GM12878 (cell line): Measurements from ENCODE around the gene ACACA. TPM values are rescaled to one million over a fixed set of nuclear protein-coding genes. Genes with fewer than 3 reads are reported as not detected.
"Not testable (repeated sequence)": the region's sequence is repeated elsewhere in the genome, so short reads cannot be mapped to it uniquely, and the experiment has no call there.

Source experiments
- ATAC-seq: fragments of 200-7000 bp; cut with Tn5 transposase; 3 replicates; pipeline ENCODE4 v1.9.1; 2020; ENCODE audit warnings: mild to moderate bottlenecking, moderate library complexity
- BruUV-seq: library from RNA; stranded (reverse); fragments of 400-500 nt; replicated peaks from 2 replicates; lab custom pipeline; 2021; lab: Mats Ljungman, UMichigan
- CTCF ChIA-PET: fragments of 300-600 bp; sonication (Branson Sonifier 250); formaldehyde crosslinking; extraction: SDS; loops from one replicate; lab custom pipeline; 2021; ENCODE audit warnings: inconsistent platforms; lab: Yijun Ruan, JAX
- POLR2A ChIA-PET: fragments of 350-600 bp; formaldehyde crosslinking; extraction: SDS; loops from one replicate; lab custom pipeline; 2021; ENCODE audit warnings: inconsistent platforms; lab: Charles Lee
- RAD21 ChIA-PET: fragments of 300-600 bp; sonication (Branson Sonifier 250); formaldehyde crosslinking; loops from one replicate; lab custom pipeline; 2023; ENCODE audit warnings: antibody characterized with exemption; ENCODE audit not compliant: unreplicated experiment; lab: Charles Lee
- SMC1A ChIA-PET: fragments of 300-600 bp; sonication (Branson Sonifier 250); formaldehyde crosslinking; loops from one replicate; lab custom pipeline; 2023; ENCODE audit not compliant: unreplicated experiment, uncharacterized antibody; lab: Charles Lee
- DNase-seq: peaks from one replicate; pipeline ENCODE4 v3.0.0-alpha.2; 2011; ENCODE audit warnings: low read depth, low spot score
- FAIRE-seq: peaks from 3 replicates; lab custom pipeline; 2011; peaks lifted over from hg19 to GRCh38; lab: Jason Lieb, UNC
- H2AFZ ChIP-seq: 2 replicates; pipeline ENCODE4 v1.6.0; 2011; ENCODE audit warnings: low read depth, low read length, control low read depth; ENCODE audit not compliant: control insufficient read depth
- H3K27ac ChIP-seq: 2 replicates; pipeline ENCODE4 v1.5.1; 2011; ENCODE audit warnings: control low read depth; ENCODE audit not compliant: control insufficient read depth, insufficient read depth
- H3K27me3 ChIP-seq, 2 experiments: replicated peaks in 1 of 2; 2 replicates each; pipeline versions ENCODE4 v1.6.0 to v1.6.1; 2011; ENCODE audit warnings: low read length in 1 of 2; ENCODE audit not compliant: control insufficient read depth in 2 of 2, insufficient read depth in 2 of 2
- H3K36me3 ChIP-seq, 2 experiments: 2 replicates each; pipeline ENCODE4 v1.5.1; 2011; ENCODE audit warnings: low read length in 1 of 2; ENCODE audit not compliant: control insufficient read depth in 2 of 2, insufficient read depth in 2 of 2
- H3K4me1 ChIP-seq: 2 replicates; pipeline ENCODE4 v1.6.1; 2011; ENCODE audit warnings: mild to moderate bottlenecking, low read length, moderate library complexity, mixed read lengths; ENCODE audit not compliant: control insufficient read depth, insufficient read depth
- H3K4me2 ChIP-seq: 2 replicates; pipeline ENCODE4 v1.6.0; 2011; ENCODE audit warnings: control low read depth; ENCODE audit not compliant: control insufficient read depth, insufficient read depth
- H3K4me3 ChIP-seq: fragments of 200-600 bp; sonication (generic); 2 replicates; pipeline ENCODE4 v1.5.1; 2016
- H3K79me2 ChIP-seq: 2 replicates; pipeline ENCODE4 v1.6.0; 2011; ENCODE audit warnings: low read length; ENCODE audit not compliant: control insufficient read depth, insufficient read depth
- H3K9ac ChIP-seq: 2 replicates; pipeline ENCODE4 v1.8.0; 2011; ENCODE audit warnings: low read length, control low read depth, mixed read lengths; ENCODE audit not compliant: control insufficient read depth, insufficient read depth
- H3K9me3 ChIP-seq: replicated peaks from 3 replicates; pipeline ENCODE4 v1.5.1; 2011; ENCODE audit warnings: mild to moderate bottlenecking, low read length; ENCODE audit not compliant: control insufficient read depth, insufficient read depth
- H4K20me1 ChIP-seq: 2 replicates; pipeline ENCODE4 v1.6.0; 2011; ENCODE audit not compliant: control insufficient read depth, insufficient read depth
- BCL11A ChIP-seq: IDR thresholded peaks from 2 replicates; pipeline ENCODE4 v1.6.1; 2011; ENCODE audit warnings: low read depth, low read length
- CREM ChIP-seq: IDR thresholded peaks from 2 replicates; pipeline ENCODE4 v1.6.1; 2014; ENCODE audit warnings: antibody characterized with exemption, low read depth
- ELK1 ChIP-seq: IDR thresholded peaks from 2 replicates; pipeline ENCODE4 v1.6.1; 2012; ENCODE audit warnings: low read depth, low read length, improper control_type of control experiment
- HDGF ChIP-seq: fragments of 450-650 bp; IDR thresholded peaks from 2 replicates; pipeline ENCODE4 v1.6.1; 2016; ENCODE audit warnings: antibody characterized with exemption
- NBN ChIP-seq: fragments of 450-650 bp; IDR thresholded peaks from 2 replicates; pipeline ENCODE4 v1.6.1; 2016
- WRNIP1 ChIP-seq: IDR thresholded peaks from 2 replicates; pipeline ENCODE4 v1.6.1; 2011; ENCODE audit warnings: low read depth, low read length, improper control_type of control experiment, borderline replicate concordance
- whole genome bisulfite sequencing: methylation state at CpG from one replicate; pipeline ENCODE4 v1.1.6; 2016; ENCODE audit warnings: low lambda C conversion rate; ENCODE audit not compliant: insufficient replicate concordance, insufficient coverage; ENCODE audit errors: missing lambda C conversion rate; 5-methylcytosine and 5-hydroxymethylcytosine counted together
- in situ Hi-C: fragments of 300-500 bp; cut with MboI; formaldehyde crosslinking; loops from 9 replicates; pipeline ENCODE4 v1.14.3; 2018; ENCODE audit warnings: mixed read lengths
- intact Hi-C: fragments of 100-400 bp; cut with micrococcal nuclease; formaldehyde crosslinking; loops from one replicate; pipeline ENCODE4 v1.14.2; 2022; ENCODE audit not compliant: unreplicated experiment
- polyA plus RNA-seq, 11 experiments: library from polyadenylated mRNA; depleted of rRNA in 4 of 11; unstranded in 6 of 11; stranded (reverse) in 5 of 11; fragments of >200 nt; fragmentation: Nextera tagmentation in 4 of 11; fragmentation: Illumina TruSeq in 1 of 11; extraction: Ambion mirVana in 4 of 11; extraction: Trizol in 1 of 11; gene quantifications; 1 replicate in 1 of 11; 2 replicates in 10 of 11; pipeline versions ENCODE4 v1.2.1 to v1.2.3, GENCODE V29; 2011 to 2016; ENCODE audit warnings: inconsistent platforms in 2 of 11, missing spikeins in 2 of 11, low read depth in 1 of 11
- total RNA-seq, 4 experiments: library from RNA; depleted of rRNA in 3 of 4; stranded (reverse); fragments of >200 nt in 3 of 4; fragmentation: Illumina TruSeq in 1 of 4; extraction: Trizol in 1 of 4; gene quantifications; 2 replicates each; pipeline versions ENCODE4 v1.2.1 to v1.2.3, GENCODE V29; 2013 to 2021
- TF ChIP-seq, protein P1 (sequence below): fragments of 450-650 bp; IDR thresholded peaks from 2 replicates; pipeline ENCODE4 v1.6.1; 2016; ENCODE audit warnings: mild to moderate bottlenecking
- TF ChIP-seq, protein P2 (sequence below), 3 experiments: IDR thresholded peaks in 2 of 3; conservative IDR thresholded peaks in 1 of 3; 2 replicates each; pipeline ENCODE4 v1.5.1; 2011; ENCODE audit warnings: low read depth in 3 of 3, low read length in 3 of 3, mild to moderate bottlenecking in 3 of 3, control low read depth in 2 of 3, moderate library complexity in 2 of 3, inconsistent platforms in 1 of 3, mixed read lengths in 1 of 3; ENCODE audit not compliant: control insufficient read depth in 2 of 3, insufficient read depth in 1 of 3; ENCODE audit errors: extremely low read depth in 1 of 3

The ACACA gene
- total and polyA plus RNA-seq, 10 of the 15 experiments (the other 5 are each of a cell fraction or from before 2014, with no cell fraction given): 12.9 to 74.2 (median 32.0) TPM

DNA sequence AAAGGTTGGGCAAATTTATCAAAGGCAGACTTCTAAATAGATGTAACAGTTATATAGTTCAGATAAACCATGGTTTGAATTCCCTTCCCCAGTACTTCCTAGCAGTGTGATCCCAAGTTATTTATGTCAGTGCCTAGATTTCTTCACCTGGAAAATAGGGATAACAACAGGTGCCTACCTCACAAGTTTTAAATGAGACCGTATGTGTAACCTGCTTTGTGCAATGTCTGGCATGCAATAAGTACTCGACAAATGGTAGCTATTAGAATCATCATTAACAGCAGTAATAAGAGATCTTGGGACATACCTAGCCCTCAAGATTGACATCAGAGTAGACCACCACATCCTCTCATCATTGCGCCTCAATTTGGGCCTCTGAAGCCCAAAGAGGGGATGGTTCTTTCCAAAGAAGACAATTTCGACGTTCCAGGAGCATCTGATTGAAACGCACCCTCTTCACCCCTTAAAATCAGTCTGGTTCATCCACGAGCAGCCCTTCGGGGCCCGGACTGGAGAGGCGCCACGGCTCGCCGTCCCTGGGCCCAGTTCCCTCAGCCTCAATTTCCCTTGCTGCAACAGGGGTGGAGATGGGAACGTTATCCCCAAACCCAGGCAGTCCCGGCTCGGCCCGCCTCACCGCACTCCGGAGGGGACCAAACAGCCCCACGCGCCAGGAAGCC, 541 bp downstream of the ACACA start:
- Histone ChIP-seq H3K27ac (peak overlapping the region; percentile 92), H2AFZ (peak overlapping the region; percentile 95), H3K79me2 (peaks cover 39% of the 10 kb centered on the region), H3K4me3 (peak overlapping the region; percentile 96), H3K9me3 (no peaks in the 10 kb centered on the region), H3K27me3 (no peaks in the 10 kb centered on the region), H3K36me3 (peaks cover 0 to under 1% of the 10 kb centered on the region in 2 experiments; a peak in 1 of 4 replicates), H3K9ac (peak overlapping the region; percentile 97), H3K4me1 (peaks cover 21% of the 10 kb centered on the region), H3K4me2 (peak overlapping the region; percentile 98), H4K20me1 (no peaks in the 10 kb centered on the region)
- SMC1A ChIA-PET: no interaction called here
- under 1% methylated on average over 20 of the region's 21 CpGs for WGBS
- RAD21 ChIA-PET: interaction anchor here (1.0 to 2.4 kb wide), 6 partner anchors 13 to 203 kb away, joined by 3 to 11 read pairs (median 4); partner anchors contain the start of gene SYNRG
- CTCF ChIA-PET: interaction anchor here (2.2 to 10.0 kb wide), 2 partner anchors 14 to 31 kb away, joined by 15 to 187 read pairs; partner anchors contain the start of gene C17orf78
- POLR2A ChIA-PET: interaction anchor here (1.1 to 2.0 kb wide), 3 partner anchors 14 to 45 kb away, joined by 6 to 7 read pairs (median 6); no protein-coding TSS in a partner anchor
- ATAC-seq: peak; percentile 24
- intact Hi-C loops (loop anchor here (5.0 kb wide), 2 partner anchors 49 to 86 kb away; no protein-coding TSS in a partner anchor), in situ Hi-C loops (no loop called here)
- no peak for DNase-seq
- FAIRE-seq: no peak
- TF ChIP-seq BCL11A: no peak
- 0 out of 2 replicates have a peak, but pooled peaks have one; percentile 7 for TF ChIP-seq CREM
- 0 out of 2 replicates have a peak, but pooled peaks have one; percentile 23 for TF ChIP-seq NBN
- TF ChIP-seq, protein P1, sequence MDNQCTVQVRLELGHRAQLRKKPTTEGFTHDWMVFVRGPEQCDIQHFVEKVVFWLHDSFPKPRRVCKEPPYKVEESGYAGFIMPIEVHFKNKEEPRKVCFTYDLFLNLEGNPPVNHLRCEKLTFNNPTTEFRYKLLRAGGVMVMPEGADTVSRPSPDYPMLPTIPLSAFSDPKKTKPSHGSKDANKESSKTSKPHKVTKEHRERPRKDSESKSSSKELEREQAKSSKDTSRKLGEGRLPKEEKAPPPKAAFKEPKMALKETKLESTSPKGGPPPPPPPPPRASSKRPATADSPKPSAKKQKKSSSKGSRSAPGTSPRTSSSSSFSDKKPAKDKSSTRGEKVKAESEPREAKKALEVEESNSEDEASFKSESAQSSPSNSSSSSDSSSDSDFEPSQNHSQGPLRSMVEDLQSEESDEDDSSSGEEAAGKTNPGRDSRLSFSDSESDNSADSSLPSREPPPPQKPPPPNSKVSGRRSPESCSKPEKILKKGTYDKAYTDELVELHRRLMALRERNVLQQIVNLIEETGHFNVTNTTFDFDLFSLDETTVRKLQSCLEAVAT: peak; percentile 48; the same call in 1 of the 2 replicates
- 0 out of 2 replicates have a peak, but pooled peaks have one; percentile 78 for TF ChIP-seq HDGF
- 0 out of 2 replicates have a peak, but pooled peaks have one; percentile 22 for TF ChIP-seq ELK1
- TF ChIP-seq, protein P2, sequence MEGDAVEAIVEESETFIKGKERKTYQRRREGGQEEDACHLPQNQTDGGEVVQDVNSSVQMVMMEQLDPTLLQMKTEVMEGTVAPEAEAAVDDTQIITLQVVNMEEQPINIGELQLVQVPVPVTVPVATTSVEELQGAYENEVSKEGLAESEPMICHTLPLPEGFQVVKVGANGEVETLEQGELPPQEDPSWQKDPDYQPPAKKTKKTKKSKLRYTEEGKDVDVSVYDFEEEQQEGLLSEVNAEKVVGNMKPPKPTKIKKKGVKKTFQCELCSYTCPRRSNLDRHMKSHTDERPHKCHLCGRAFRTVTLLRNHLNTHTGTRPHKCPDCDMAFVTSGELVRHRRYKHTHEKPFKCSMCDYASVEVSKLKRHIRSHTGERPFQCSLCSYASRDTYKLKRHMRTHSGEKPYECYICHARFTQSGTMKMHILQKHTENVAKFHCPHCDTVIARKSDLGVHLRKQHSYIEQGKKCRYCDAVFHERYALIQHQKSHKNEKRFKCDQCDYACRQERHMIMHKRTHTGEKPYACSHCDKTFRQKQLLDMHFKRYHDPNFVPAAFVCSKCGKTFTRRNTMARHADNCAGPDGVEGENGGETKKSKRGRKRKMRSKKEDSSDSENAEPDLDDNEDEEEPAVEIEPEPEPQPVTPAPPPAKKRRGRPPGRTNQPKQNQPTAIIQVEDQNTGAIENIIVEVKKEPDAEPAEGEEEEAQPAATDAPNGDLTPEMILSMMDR (IDR thresholded peaks at IDR 0.05 in 2 of 3, conservative IDR thresholded peaks at IDR 0.05 in 1 of 3; ENCODE audit: control insufficient read depth in 2 of 3, extremely low read depth in 1 of 3, insufficient read depth in 1 of 3, low read depth in 3 of 3, low read length in 3 of 3): no peak
- TF ChIP-seq WRNIP1: no peak
- BruUV-seq: TSS peak; percentile 89

DNA sequence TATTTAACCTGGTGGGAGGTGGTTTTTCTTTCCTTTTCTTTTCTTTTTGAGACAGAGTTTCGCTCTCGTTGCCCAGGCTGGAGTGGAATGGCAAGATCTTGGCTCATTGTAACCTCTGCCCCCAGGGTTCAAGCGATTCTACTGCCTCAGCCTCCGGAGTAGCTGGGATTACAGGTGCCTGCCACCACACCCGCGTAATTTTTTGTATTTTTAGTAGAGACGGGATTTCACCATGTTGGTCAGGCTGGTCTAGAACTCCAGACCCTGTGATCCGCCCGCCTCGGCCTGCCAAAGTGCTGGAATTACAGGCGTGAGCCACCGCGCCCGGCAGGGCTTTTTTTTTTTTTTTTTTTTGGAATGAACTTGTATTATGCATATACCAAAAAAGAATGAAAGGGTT, 1.1 kb downstream of the ACACA start:
- in situ Hi-C loops, H3K27ac ChIP-seq, FAIRE-seq, ATAC-seq, DNase-seq, H2AFZ ChIP-seq, H3K27me3 ChIP-seq, H4K20me1 ChIP-seq, H3K9me3 ChIP-seq, BruUV-seq, H3K36me3 ChIP-seq: not testable (repeated sequence)
- RAD21 ChIA-PET: interaction anchor here (1.0 to 2.4 kb wide), 6 partner anchors 13 to 204 kb away, joined by 3 to 11 read pairs (median 4); partner anchors contain the start of gene SYNRG
- 65% methylated on average over 14 of the region's 14 CpGs for WGBS
- POLR2A ChIA-PET: interaction anchor here (0.5 to 2.0 kb wide), 4 partner anchors 13 to 76 kb away, joined by 5 to 7 read pairs (median 6); no protein-coding TSS in a partner anchor
- SMC1A ChIA-PET: interaction anchor here (1.2 to 2.8 kb wide), 5 partner anchors 11 to 86 kb away, joined by 3 to 14 read pairs (median 6); no protein-coding TSS in a partner anchor
- Histone ChIP-seq H3K4me2 (peak overlapping the region; percentile 87), H3K79me2 (peaks cover 39% of the 10 kb centered on the region), H3K4me3 (peak overlapping the region; percentile 96), H3K9ac (peak overlapping the region; percentile 37), H3K4me1 (peaks cover 21% of the 10 kb centered on the region)
- intact Hi-C loops: loop anchor here (5.0 kb wide), 2 partner anchors 48 to 87 kb away; no protein-coding TSS in a partner anchor
- CTCF ChIA-PET: interaction anchor here (0.8 to 10.0 kb wide), 3 partner anchors 13 to 803 kb away, joined by 3 to 187 read pairs (median 15); partner anchors contain the start of gene C17orf78
